RWPE2 (cell line): ENCODE measurements around the gene SLC44A2.
A peak's percentile ranks its signal among the peaks of the same experiment; 100 is the strongest.

ENCODE experiments used
- ATAC-seq: fragments of 200-7000 bp; cut with Tn5 transposase; 3 replicates; pipeline ENCODE4 v1.9.1; 2021; ENCODE audit warnings: low read depth
- DNase-seq: peaks from one replicate; pipeline ENCODE4 v3.0.0-alpha.2; 2020; ENCODE audit warnings: low spot score
- H3K27ac ChIP-seq: fragments of 450-650 bp; 2 replicates; pipeline ENCODE4 v1.5.1; 2017; ENCODE audit warnings: mild to moderate bottlenecking; ENCODE audit not compliant: poor library complexity, severe bottlenecking
- H3K27me3 ChIP-seq: fragments of 250-450 bp; sonication (Bioruptor Pico); 2 replicates; pipeline ENCODE4 v1.5.1; 2021; ENCODE audit warnings: mild to moderate bottlenecking, moderate library complexity; ENCODE audit not compliant: insufficient read depth, poor library complexity, severe bottlenecking
- H3K36me3 ChIP-seq: fragments of 250-450 bp; sonication (Bioruptor Pico); 2 replicates; pipeline ENCODE4 v1.5.1; 2020; ENCODE audit warnings: low read depth, mild to moderate bottlenecking, moderate library complexity
- H3K4me1 ChIP-seq: fragments of 250-450 bp; sonication (Bioruptor Pico); 2 replicates; pipeline ENCODE4 v1.5.1; 2021; ENCODE audit warnings: mild to moderate bottlenecking, moderate library complexity; ENCODE audit not compliant: insufficient read depth, poor library complexity, severe bottlenecking
- H3K4me3 ChIP-seq: fragments of 250-450 bp; sonication (Bioruptor Pico); 2 replicates; pipeline ENCODE4 v1.5.1; 2021; ENCODE audit warnings: mild to moderate bottlenecking, moderate library complexity; ENCODE audit not compliant: severe bottlenecking
- H3K9me3 ChIP-seq: fragments of 250-450 bp; sonication (Bioruptor Pico); 2 replicates; pipeline ENCODE4 v1.5.1; 2021; ENCODE audit warnings: mild to moderate bottlenecking, moderate library complexity; ENCODE audit not compliant: severe bottlenecking
- TF ChIP-seq, protein P1 (sequence below): fragments of 450-650 bp; IDR thresholded peaks from one replicate; pipeline ENCODE4 v1.5.1; 2017; ENCODE audit warnings: mild to moderate bottlenecking, moderate library complexity; ENCODE audit not compliant: poor library complexity, severe bottlenecking

SLC44A2 gene

GRCh38 chr19:10602330-10603083 is 22.8 kb upstream of the SLC44A2 start:
- DNase-seq (peak; percentile 51), ATAC-seq (peak; percentile 92)
- Histone ChIP-seq H3K4me1 (peaks cover 20% of the 10 kb centered on the region), H3K36me3 (no peaks in the 10 kb centered on the region), H3K27me3 (no peaks in the 10 kb centered on the region), H3K9me3 (no peaks in the 10 kb centered on the region), H3K4me3 (peak overlapping the region; percentile 73), H3K27ac (no peak overlapping the region)
- TF ChIP-seq, protein P1, sequence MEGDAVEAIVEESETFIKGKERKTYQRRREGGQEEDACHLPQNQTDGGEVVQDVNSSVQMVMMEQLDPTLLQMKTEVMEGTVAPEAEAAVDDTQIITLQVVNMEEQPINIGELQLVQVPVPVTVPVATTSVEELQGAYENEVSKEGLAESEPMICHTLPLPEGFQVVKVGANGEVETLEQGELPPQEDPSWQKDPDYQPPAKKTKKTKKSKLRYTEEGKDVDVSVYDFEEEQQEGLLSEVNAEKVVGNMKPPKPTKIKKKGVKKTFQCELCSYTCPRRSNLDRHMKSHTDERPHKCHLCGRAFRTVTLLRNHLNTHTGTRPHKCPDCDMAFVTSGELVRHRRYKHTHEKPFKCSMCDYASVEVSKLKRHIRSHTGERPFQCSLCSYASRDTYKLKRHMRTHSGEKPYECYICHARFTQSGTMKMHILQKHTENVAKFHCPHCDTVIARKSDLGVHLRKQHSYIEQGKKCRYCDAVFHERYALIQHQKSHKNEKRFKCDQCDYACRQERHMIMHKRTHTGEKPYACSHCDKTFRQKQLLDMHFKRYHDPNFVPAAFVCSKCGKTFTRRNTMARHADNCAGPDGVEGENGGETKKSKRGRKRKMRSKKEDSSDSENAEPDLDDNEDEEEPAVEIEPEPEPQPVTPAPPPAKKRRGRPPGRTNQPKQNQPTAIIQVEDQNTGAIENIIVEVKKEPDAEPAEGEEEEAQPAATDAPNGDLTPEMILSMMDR = no peak

DNA sequence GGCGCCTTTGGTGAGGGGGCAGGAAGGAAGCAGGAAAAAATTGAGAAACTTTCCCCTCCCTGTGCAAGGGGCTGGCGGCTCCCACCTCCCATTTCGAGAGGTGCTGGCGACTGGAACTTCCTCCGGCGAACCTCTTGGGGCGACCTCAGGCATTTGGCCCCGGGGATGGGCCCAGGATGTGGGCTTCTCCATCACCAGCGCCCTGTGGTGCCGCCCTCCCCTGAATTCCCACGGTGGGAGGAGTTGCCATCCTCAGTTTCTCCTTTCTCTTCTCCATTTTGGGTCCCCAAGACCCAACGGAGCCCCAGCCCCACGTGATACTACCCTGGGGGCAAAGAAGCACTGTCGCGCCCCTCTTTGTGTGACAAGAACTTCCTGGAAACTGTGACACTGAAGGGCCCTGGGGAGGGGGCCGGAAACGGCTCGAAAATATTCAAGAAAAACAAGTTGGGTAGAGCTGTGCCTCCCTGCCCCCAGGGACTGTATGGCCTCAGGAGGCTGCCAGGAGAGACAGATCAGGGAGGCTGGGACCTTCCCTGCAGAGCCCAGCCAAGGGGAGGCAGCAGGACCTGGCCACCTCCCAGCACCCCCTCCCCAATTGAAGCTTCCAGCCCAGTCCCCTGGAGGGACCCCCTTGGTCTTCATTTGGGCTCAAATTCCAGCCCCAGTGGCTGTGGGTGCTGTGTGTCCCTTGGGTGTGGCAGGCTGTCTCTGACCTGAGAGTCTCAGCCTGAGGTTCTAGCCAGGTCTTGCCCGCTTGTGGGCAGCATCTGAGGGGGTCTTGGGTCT is 22.1 kb upstream of the SLC44A2 start:
- Histone ChIP-seq H3K27ac (peak overlapping the region; percentile 63), H3K4me3 (peak overlapping the region; percentile 73), H3K4me1 (peaks cover 20% of the 10 kb centered on the region), H3K9me3 (no peaks in the 10 kb centered on the region), H3K36me3 (no peaks in the 10 kb centered on the region), H3K27me3 (no peaks in the 10 kb centered on the region)
- TF ChIP-seq, protein P1 = no peak
- DNase-seq (no peak), ATAC-seq (no peak)

GRCh38 chr19:10603873-10604459 is 21.4 kb upstream of the SLC44A2 start:
- H3K9me3 ChIP-seq = no peaks in the 10 kb centered on the region
- TF ChIP-seq, protein P1 = no peak
- H3K27ac ChIP-seq = peak overlapping the region; percentile 63
- DNase-seq (no peak), ATAC-seq (no peak)
- no peaks in the 10 kb centered on the region for H3K36me3 ChIP-seq
- peaks cover 20% of the 10 kb centered on the region for H3K4me1 ChIP-seq
- H3K27me3 ChIP-seq = no peaks in the 10 kb centered on the region
- no peak overlapping the region for H3K4me3 ChIP-seq

GRCh38 chr19:10604460-10604980 is 20.8 kb upstream of the SLC44A2 start:
- Histone ChIP-seq H3K4me1 (peaks cover 20% of the 10 kb centered on the region), H3K4me3 (no peak overlapping the region), H3K27ac (peak overlapping the region; percentile 63), H3K27me3 (no peaks in the 10 kb centered on the region), H3K36me3 (no peaks in the 10 kb centered on the region), H3K9me3 (no peaks in the 10 kb centered on the region)
- peak; percentile 57 for ATAC-seq
- DNase-seq = no peak
- TF ChIP-seq, protein P1 = no peak
